ENCODE data around the gene ZNF483. TPM values are rescaled to one million over a fixed set of nuclear protein-coding genes. Genes with fewer than 3 reads are reported as not detected.
"Not testable (repeated sequence)": the region's sequence is repeated elsewhere in the genome, so short reads cannot be mapped to it uniquely, and the experiment has no call there.

The ZNF483 gene
- total RNA-seq, 1 donor from 2014 or later = 2.5 TPM

DNA sequence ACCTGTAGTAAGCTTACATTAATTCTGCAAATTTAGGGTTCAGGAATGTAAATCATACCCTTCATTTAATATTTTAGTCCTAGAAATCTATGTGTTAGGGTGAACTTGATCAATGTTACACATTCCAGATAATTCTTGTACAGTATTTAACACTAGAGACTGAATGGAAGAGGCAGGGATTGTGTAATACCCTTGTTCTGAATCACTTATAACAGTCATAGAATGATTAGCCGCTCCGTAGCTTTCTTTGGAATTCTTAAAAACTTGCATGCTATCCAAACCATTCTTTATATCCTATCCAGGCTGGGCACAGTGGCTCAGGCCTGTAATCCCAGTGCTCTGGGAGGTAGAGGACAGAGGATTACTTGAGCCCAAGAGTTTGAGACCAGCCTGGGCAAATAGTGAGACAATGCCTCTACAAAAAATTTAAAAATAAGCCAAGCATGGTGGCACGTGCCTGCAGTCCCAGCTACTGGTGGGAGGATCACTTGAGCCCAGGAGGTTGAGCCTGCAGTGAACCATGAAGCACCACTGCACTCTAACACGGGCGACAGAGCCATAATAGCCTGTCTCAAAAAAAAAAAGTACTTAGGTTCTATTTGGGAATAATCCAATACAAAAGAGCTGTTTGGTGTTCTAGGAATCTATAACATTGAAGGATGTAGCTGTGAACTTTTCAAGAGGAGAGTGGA, 8.3 kb downstream of the ZNF483 start:
- Mint-ChIP-seq H3K4me1 (ENCODE audit: low read depth, unreplicated experiment) (no peaks in the 10 kb centered on the region), H3K36me3 (ENCODE audit: low read depth, unreplicated experiment) (peaks cover 17% of the 10 kb centered on the region), H3K27ac (ENCODE audit: unreplicated experiment) (no peak overlapping the region), H3K4me3 (ENCODE audit: unreplicated experiment) (no peak overlapping the region), H3K9me3 (ENCODE audit: unreplicated experiment) (peaks cover 30% of the 10 kb centered on the region), H3K27me3 (ENCODE audit: low read depth, unreplicated experiment) (no peaks in the 10 kb centered on the region)
- FAIRE-seq = no peak
- H3K27me3 ChIP-seq (ENCODE audit: insufficient read depth, low read length) = no peaks in the 10 kb centered on the region
- no peaks in the 10 kb centered on the region for H3K79me2 ChIP-seq (ENCODE audit: insufficient read depth, low read length)
- no peaks in the 10 kb centered on the region for H4K20me1 ChIP-seq (ENCODE audit: insufficient read depth, low read length)
- peak; percentile 42 for DNase-seq (ENCODE audit: low read depth)
- TF ChIP-seq, protein P1, sequence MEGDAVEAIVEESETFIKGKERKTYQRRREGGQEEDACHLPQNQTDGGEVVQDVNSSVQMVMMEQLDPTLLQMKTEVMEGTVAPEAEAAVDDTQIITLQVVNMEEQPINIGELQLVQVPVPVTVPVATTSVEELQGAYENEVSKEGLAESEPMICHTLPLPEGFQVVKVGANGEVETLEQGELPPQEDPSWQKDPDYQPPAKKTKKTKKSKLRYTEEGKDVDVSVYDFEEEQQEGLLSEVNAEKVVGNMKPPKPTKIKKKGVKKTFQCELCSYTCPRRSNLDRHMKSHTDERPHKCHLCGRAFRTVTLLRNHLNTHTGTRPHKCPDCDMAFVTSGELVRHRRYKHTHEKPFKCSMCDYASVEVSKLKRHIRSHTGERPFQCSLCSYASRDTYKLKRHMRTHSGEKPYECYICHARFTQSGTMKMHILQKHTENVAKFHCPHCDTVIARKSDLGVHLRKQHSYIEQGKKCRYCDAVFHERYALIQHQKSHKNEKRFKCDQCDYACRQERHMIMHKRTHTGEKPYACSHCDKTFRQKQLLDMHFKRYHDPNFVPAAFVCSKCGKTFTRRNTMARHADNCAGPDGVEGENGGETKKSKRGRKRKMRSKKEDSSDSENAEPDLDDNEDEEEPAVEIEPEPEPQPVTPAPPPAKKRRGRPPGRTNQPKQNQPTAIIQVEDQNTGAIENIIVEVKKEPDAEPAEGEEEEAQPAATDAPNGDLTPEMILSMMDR (IDR thresholded peaks at IDR 0.05; ENCODE audit: insufficient read depth, low read depth, low read length) = no peak
- TF ChIP-seq EZH2 (IDR thresholded peaks at IDR 0.05; ENCODE audit: insufficient read depth, low read length) = no peak
- peaks cover 4% of the 10 kb centered on the region for H3K9me3 ChIP-seq (ENCODE audit: insufficient read depth, low read depth, low read length)
- no peaks in the 10 kb centered on the region for H3K36me3 ChIP-seq (ENCODE audit: insufficient read depth, low read length)
- H3K9ac ChIP-seq (ENCODE audit: low read length) = no peak overlapping the region
- no peak overlapping the region for H3K4me3 ChIP-seq (ENCODE audit: insufficient read depth, low read depth, low read length)
- H3K4me1 ChIP-seq (ENCODE audit: insufficient read depth, low read length) = no peaks in the 10 kb centered on the region
- no peak overlapping the region for H3K27ac ChIP-seq (ENCODE audit: low read depth, low read length)
- H3K4me2 ChIP-seq (ENCODE audit: low read length) = no peak overlapping the region
- H2AFZ ChIP-seq (ENCODE audit: low read depth, low read length) = no peak overlapping the region

DNA sequence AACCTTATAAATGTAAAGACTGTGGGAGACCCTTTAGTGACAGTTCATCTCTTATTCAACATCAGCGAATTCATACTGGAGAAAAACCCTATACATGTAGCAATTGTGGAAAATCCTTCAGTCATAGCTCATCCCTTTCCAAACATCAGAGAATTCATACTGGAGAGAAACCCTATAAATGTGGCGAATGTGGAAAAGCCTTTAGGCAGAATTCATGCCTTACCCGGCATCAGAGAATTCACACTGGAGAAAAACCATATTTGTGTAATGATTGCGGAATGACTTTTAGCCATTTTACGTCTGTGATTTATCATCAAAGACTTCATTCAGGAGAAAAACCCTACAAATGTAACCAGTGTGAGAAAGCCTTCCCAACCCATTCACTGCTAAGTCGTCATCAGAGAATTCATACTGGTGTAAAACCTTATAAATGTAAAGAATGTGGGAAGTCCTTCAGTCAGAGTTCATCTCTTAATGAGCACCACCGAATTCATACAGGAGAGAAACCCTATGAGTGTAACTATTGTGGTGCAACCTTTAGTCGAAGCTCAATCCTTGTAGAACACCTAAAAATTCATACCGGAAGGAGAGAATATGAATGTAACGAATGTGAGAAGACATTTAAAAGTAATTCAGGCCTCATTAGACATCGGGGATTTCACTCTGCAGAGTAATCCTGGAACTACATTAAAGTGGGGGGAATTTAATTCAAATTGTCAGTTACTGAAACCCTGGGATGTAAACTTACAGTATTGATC, 17.7 kb downstream of the ZNF483 start:
- FAIRE-seq (no peak), DNase-seq (ENCODE audit: low read depth) (no peak)
- Mint-ChIP-seq H3K27ac (ENCODE audit: unreplicated experiment) (no peak overlapping the region), H3K36me3 (ENCODE audit: low read depth, unreplicated experiment) (peaks cover 21% of the 10 kb centered on the region), H3K4me3 (ENCODE audit: unreplicated experiment) (no peak overlapping the region), H3K4me1 (ENCODE audit: low read depth, unreplicated experiment) (no peaks in the 10 kb centered on the region), H3K27me3 (ENCODE audit: low read depth, unreplicated experiment) (no peaks in the 10 kb centered on the region), H3K9me3 (ENCODE audit: unreplicated experiment) (peaks cover 68% of the 10 kb centered on the region)
- no peaks in the 10 kb centered on the region for H3K79me2 ChIP-seq (ENCODE audit: insufficient read depth, low read length)
- no peak overlapping the region for H3K9ac ChIP-seq (ENCODE audit: low read length)
- H3K9me3 ChIP-seq (ENCODE audit: insufficient read depth, low read depth, low read length) = peaks cover 34% of the 10 kb centered on the region
- H2AFZ ChIP-seq (ENCODE audit: low read depth, low read length) = no peak overlapping the region
- peak overlapping the region; percentile 16 for H3K4me3 ChIP-seq (ENCODE audit: insufficient read depth, low read depth, low read length)
- TF ChIP-seq EZH2 (IDR thresholded peaks at IDR 0.05; ENCODE audit: insufficient read depth, low read length) = no peak
- TF ChIP-seq, protein P1 (IDR thresholded peaks at IDR 0.05; ENCODE audit: insufficient read depth, low read depth, low read length) = no peak
- H4K20me1 ChIP-seq (ENCODE audit: insufficient read depth, low read length) = no peaks in the 10 kb centered on the region
- no peak overlapping the region for H3K4me2 ChIP-seq (ENCODE audit: low read length)
- no peak overlapping the region for H3K27ac ChIP-seq (ENCODE audit: low read depth, low read length)
- H3K36me3 ChIP-seq (ENCODE audit: insufficient read depth, low read length) = no peaks in the 10 kb centered on the region
- no peaks in the 10 kb centered on the region for H3K27me3 ChIP-seq (ENCODE audit: insufficient read depth, low read length)
- H3K4me1 ChIP-seq (ENCODE audit: insufficient read depth, low read length) = no peaks in the 10 kb centered on the region

DNA sequence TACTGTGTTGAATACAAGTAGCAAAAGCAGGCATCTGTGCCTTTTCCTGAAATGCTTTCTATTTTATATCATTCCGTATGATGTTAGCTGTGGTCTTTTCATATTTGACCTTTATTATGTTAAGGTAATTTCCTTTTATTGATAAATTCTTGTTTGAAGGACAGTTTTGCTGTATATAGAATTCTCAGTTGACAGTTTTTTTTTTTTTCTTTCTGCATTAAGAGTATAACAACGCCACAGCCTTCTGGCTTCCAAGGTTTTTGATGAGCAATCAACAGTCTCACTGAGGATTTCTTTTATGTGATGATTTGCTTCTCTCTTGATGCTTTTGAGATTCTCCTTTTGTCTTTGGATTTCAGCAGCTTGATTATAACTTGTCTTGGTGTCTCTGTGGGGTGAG, 23.6 kb downstream of the ZNF483 start:
- Histone ChIP-seq H3K27ac (ENCODE audit: low read depth, low read length) (no peak overlapping the region), H3K4me3 (ENCODE audit: insufficient read depth, low read depth, low read length) (no peak overlapping the region), H4K20me1 (ENCODE audit: insufficient read depth, low read length) (no peaks in the 10 kb centered on the region), H3K4me2 (ENCODE audit: low read length) (no peak overlapping the region), H3K9me3 (ENCODE audit: insufficient read depth, low read depth, low read length) (peaks cover 16% of the 10 kb centered on the region), H3K9ac (ENCODE audit: low read length) (no peak overlapping the region), H3K36me3 (ENCODE audit: insufficient read depth, low read length) (no peaks in the 10 kb centered on the region), H3K4me1 (ENCODE audit: insufficient read depth, low read length) (no peaks in the 10 kb centered on the region), H3K27me3 (ENCODE audit: insufficient read depth, low read length) (no peaks in the 10 kb centered on the region), H3K79me2 (ENCODE audit: insufficient read depth, low read length) (no peaks in the 10 kb centered on the region), H2AFZ (ENCODE audit: low read depth, low read length) (no peak overlapping the region)
- H3K4me3 Mint-ChIP-seq (ENCODE audit: unreplicated experiment) = no peak overlapping the region
- H3K9me3 Mint-ChIP-seq (ENCODE audit: unreplicated experiment) = peaks cover 34% of the 10 kb centered on the region
- no peak overlapping the region for H3K27ac Mint-ChIP-seq (ENCODE audit: unreplicated experiment)
- H3K4me1 Mint-ChIP-seq (ENCODE audit: low read depth, unreplicated experiment) = no peaks in the 10 kb centered on the region
- TF ChIP-seq, protein P1 (IDR thresholded peaks at IDR 0.05; ENCODE audit: insufficient read depth, low read depth, low read length) = no peak
- no peak for TF ChIP-seq EZH2 (IDR thresholded peaks at IDR 0.05; ENCODE audit: insufficient read depth, low read length)
- FAIRE-seq (no peak), DNase-seq (ENCODE audit: low read depth) (no peak)
- no peaks in the 10 kb centered on the region for H3K27me3 Mint-ChIP-seq (ENCODE audit: low read depth, unreplicated experiment)
- peaks cover 18% of the 10 kb centered on the region for H3K36me3 Mint-ChIP-seq (ENCODE audit: low read depth, unreplicated experiment)

DNA sequence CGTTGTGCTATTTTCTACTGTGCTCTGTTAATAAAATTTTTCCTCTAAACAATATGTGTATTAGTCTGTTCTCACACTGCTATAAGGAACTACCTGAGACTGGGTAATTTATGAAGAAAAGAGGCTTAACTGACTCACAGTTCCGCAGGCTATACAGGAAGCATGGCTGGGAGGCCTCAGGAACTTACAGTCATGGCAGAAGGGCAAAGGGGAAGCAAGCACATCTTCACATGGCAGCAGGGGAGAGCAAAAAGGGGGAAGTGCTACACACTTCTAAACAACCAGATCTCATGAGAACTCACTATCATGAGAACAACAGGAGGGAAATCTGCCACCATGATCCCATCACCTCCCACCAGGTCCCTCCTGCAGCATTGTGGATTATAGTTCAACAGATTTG, 30.4 kb downstream of the ZNF483 start:
- H3K79me2 ChIP-seq (ENCODE audit: insufficient read depth, low read length); H2AFZ ChIP-seq (ENCODE audit: low read depth, low read length); H4K20me1 ChIP-seq (ENCODE audit: insufficient read depth, low read length); H3K9me3 ChIP-seq (ENCODE audit: insufficient read depth, low read depth, low read length); H3K9ac ChIP-seq (ENCODE audit: low read length); H3K27ac Mint-ChIP-seq (ENCODE audit: unreplicated experiment); H3K4me3 Mint-ChIP-seq (ENCODE audit: unreplicated experiment); H3K4me1 ChIP-seq (ENCODE audit: insufficient read depth, low read length); H3K4me1 Mint-ChIP-seq (ENCODE audit: low read depth, unreplicated experiment); H3K36me3 ChIP-seq (ENCODE audit: insufficient read depth, low read length); H3K27me3 Mint-ChIP-seq (ENCODE audit: low read depth, unreplicated experiment); H3K27me3 ChIP-seq (ENCODE audit: insufficient read depth, low read length); FAIRE-seq; H3K27ac ChIP-seq (ENCODE audit: low read depth, low read length); H3K4me3 ChIP-seq (ENCODE audit: insufficient read depth, low read depth, low read length); DNase-seq (ENCODE audit: low read depth); H3K4me2 ChIP-seq (ENCODE audit: low read length): not testable (repeated sequence)
- H3K9me3 Mint-ChIP-seq (ENCODE audit: unreplicated experiment) = peaks cover 39% of the 10 kb centered on the region
- peaks cover 29% of the 10 kb centered on the region for H3K36me3 Mint-ChIP-seq (ENCODE audit: low read depth, unreplicated experiment)
